ENCODE data around the gene ADIRF. TPM values are rescaled to one million over a fixed set of nuclear protein-coding genes. Genes with fewer than 3 reads are reported as not detected.

ADIRF gene
- total RNA-seq, 1 donor from 2014 or later, result 882 TPM

DNA sequence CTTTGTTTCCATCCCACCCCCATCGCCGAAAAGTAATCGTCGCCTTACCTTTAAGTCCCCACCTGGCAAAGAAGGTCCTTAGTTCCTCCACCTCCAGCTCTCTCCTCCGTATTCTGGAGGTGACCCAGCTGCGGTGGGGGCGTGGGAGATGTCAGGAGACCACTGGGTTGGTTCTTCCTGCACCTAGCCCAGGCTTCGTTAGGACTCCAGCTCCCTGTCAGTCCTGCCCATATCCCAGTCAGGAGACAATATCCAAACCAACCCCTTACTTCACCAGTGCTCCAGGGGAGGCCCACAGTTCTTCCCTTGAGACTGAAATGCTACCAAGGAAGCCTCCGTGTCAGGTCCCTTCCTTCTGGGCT lies 693 bp downstream of the ADIRF start:
- no peak for DNase-seq (ENCODE audit: low spot score in 2 of 2)
- H3K36me3 ChIP-seq, result no peaks in the 10 kb centered on the region

DNA sequence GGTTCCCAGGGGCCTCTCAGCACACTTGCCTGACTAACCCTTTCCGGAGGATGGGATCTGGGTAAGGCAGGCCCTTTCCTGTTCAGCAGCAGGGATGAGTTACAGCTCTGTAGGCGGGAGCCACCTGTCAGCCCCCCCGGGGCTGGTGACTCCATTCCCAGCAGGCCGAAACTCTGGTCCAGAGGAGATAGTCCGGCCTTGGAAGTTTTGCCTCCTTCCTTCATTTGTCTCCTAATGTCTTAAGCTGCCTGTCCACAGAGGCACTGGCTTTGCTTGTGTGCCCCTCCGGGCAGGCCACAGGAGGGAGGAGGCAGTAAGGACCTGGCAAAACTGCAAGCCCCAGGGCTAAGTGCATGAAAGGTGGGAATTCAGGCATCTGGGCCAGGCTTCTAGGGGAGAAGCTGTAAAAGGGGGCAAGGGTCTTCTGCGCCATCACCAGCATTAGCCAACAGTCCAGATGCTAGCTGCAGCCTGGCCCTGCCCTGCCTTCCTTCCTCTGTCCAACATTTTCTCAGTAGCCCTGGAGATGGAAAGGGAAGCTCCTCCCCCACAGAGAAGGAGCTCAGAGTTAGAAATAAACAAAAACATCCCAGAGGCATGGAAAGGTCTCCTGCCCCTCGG lies 1.2 kb downstream of the ADIRF start:
- DNase-seq (ENCODE audit: low spot score in 2 of 2), result peak in 1 of 2 donors; percentile 72
- H3K9me3 ChIP-seq, result no peaks in the 10 kb centered on the region
- H3K27me3 ChIP-seq, result no peaks in the 10 kb centered on the region
- intact Hi-C loops (cut with DNase I), result loop anchor here (1.0 to 5.0 kb wide), 2 partner anchors 126 to 212 kb away; partner anchors contain the start of genes BMPR1A and SHLD2
- peak overlapping the region; percentile 68 to 79 for H3K4me3 ChIP-seq
- H3K4me1 ChIP-seq, result peaks cover 16 to 41% of the 10 kb centered on the region in 2 donors
- no peaks in the 10 kb centered on the region for H3K36me3 ChIP-seq
- TF ChIP-seq, protein P1, sequence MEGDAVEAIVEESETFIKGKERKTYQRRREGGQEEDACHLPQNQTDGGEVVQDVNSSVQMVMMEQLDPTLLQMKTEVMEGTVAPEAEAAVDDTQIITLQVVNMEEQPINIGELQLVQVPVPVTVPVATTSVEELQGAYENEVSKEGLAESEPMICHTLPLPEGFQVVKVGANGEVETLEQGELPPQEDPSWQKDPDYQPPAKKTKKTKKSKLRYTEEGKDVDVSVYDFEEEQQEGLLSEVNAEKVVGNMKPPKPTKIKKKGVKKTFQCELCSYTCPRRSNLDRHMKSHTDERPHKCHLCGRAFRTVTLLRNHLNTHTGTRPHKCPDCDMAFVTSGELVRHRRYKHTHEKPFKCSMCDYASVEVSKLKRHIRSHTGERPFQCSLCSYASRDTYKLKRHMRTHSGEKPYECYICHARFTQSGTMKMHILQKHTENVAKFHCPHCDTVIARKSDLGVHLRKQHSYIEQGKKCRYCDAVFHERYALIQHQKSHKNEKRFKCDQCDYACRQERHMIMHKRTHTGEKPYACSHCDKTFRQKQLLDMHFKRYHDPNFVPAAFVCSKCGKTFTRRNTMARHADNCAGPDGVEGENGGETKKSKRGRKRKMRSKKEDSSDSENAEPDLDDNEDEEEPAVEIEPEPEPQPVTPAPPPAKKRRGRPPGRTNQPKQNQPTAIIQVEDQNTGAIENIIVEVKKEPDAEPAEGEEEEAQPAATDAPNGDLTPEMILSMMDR (IDR thresholded peaks at IDR 0.05), result no peak
- H3K27ac ChIP-seq, result peak overlapping the region; percentile 99 to 100

More for the DNA sequence above, 693 bp downstream of the ADIRF start:
- H3K4me1 ChIP-seq, result peaks cover 16 to 47% of the 10 kb centered on the region in 2 donors
- peak overlapping the region; percentile 99 to 100 for H3K27ac ChIP-seq
- peak overlapping the region; percentile 68 to 79 for H3K4me3 ChIP-seq
- intact Hi-C loops (cut with DNase I), result loop anchor here (5.0 kb wide), 1 partner anchor 212 kb away; the partner anchor contains the start of gene BMPR1A
- no peaks in the 10 kb centered on the region for H3K9me3 ChIP-seq
- TF ChIP-seq, protein P1 (IDR thresholded peaks at IDR 0.05), result no peak
- H3K27me3 ChIP-seq, result no peaks in the 10 kb centered on the region

DNA sequence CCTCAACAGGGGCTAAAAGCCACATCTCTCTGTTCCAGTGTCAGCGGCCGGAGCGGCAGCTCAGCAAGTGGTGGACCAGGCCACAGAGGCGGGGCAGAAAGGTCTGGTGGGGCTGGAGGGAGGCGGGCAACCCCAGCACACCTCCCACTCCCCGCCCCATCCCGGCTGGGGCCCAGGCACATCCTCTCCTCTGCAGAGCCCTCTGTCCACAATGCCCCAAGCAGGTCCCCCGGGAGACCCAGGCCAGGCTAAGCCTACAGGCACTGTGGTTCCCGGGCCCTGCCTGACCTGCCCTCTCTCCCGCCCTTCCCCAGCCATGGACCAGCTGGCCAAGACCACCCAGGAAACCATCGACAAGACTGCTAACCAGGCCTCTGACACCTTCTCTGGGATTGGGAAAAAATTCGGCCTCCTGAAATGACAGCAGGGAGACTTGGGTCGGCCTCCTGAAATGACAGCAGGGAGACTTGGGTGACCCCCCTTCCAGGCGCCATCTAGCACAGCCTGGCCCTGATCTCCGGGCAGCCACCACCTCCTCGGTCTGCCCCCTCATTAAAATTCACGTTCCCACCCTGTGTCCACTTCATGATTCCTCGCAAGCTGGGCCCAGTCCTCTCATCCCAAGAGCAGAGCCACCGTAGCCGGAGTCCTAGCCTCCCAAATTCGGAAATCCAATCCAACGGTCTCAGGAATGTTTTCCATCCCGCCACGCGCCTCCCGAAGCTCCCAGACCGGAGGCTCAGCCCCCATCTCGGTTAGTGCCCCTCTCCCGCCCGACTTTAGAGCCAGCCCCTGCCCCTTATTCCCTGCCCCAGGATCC lies 2.1 kb downstream of the ADIRF start:
- TF ChIP-seq, protein P1 (IDR thresholded peaks at IDR 0.05), result no peak

DNA sequence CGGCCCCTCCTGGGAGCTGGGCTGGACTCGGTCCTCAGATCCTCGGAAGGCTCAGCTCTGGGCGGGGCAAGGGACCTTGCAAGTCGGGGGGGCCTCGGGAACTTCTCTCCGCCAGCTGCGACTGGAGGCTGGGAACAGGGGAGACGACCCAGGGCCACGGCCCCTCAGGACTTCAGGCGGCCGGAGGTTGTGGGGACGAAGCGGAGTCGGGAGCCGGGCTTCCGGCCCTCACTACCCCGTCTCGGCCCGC lies 2.6 kb downstream of the ADIRF start:
- TF ChIP-seq, protein P1 (IDR thresholded peaks at IDR 0.05), result no peak
- intact Hi-C loops (cut with DNase I), result loop anchor here (1.0 kb wide), 1 partner anchor 124 kb away; the partner anchor contains the start of gene SHLD2
- peak overlapping the region; percentile 68 to 79 for H3K4me3 ChIP-seq
- H3K9me3 ChIP-seq, result no peaks in the 10 kb centered on the region
- H3K27ac ChIP-seq, result peak overlapping the region; percentile 99 to 100
- H3K36me3 ChIP-seq, result no peaks in the 10 kb centered on the region
- DNase-seq (ENCODE audit: low spot score in 2 of 2), result no peak
- no peaks in the 10 kb centered on the region for H3K27me3 ChIP-seq
- peaks cover 16 to 34% of the 10 kb centered on the region in 2 donors for H3K4me1 ChIP-seq

More for the DNA sequence above, 2.1 kb downstream of the ADIRF start:
- DNase-seq (ENCODE audit: low spot score in 2 of 2), result peak in 1 of 2 donors; percentile 93
- peaks cover 16 to 39% of the 10 kb centered on the region in 2 donors for H3K4me1 ChIP-seq
- H3K27ac ChIP-seq, result peak overlapping the region; percentile 99 to 100
- peak overlapping the region; percentile 68 to 79 for H3K4me3 ChIP-seq
- intact Hi-C loops (cut with DNase I), result loop anchor here (1.0 kb wide), 1 partner anchor 125 kb away; the partner anchor contains the start of gene SHLD2
- no peaks in the 10 kb centered on the region for H3K9me3 ChIP-seq
- no peaks in the 10 kb centered on the region for H3K36me3 ChIP-seq
- H3K27me3 ChIP-seq, result no peaks in the 10 kb centered on the region

DNA sequence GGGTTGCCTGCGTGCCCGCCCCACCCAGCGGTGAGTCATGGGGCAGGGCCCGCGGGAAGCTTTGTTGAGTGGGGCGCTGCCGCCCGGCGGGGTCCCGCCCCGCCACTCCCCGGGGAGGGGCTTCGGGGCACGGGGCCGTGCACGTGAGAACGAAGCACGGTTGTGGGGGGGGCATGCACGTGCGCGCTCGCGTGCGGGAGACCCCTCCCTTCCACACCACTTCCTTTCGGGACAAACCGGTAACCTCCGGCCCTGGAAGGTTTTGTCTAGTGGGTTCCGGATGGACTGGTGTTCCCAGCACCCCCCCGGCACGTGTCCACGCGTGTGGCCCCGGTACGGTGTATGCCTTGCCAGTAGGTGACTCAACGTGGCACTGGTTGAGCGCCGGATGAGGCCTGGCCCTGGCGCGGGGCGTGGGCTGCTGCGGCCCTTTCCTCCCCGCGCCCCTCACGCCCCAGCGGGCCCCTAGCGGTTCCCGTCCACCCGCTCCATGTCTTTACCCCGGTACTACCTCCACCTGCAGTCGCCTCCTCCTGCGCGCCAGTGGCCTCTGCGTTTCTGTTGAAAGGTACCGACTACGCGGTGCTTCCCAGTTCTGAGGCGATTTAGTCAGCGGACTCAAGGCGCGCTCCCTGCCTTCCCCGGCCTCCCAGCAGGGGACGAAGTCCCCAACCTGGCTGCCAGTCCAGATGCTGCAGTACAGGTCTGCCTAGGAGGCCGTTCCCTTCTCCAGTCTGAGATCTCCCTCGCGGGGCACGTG lies 3.1 kb downstream of the ADIRF start:
- TF ChIP-seq, protein P1 (IDR thresholded peaks at IDR 0.05), result peak in 2 of 3 experiments; percentile 12 to 39
- intact Hi-C loops (cut with DNase I), result no loop called here

More for the DNA sequence above, 3.1 kb downstream of the ADIRF start:
- Histone ChIP-seq H3K36me3 (no peaks in the 10 kb centered on the region), H3K27me3 (no peaks in the 10 kb centered on the region), H3K9me3 (no peaks in the 10 kb centered on the region), H3K4me1 (peaks cover 16 to 29% of the 10 kb centered on the region in 2 donors), H3K27ac (peak overlapping the region; percentile 99 to 100), H3K4me3 (peak overlapping the region; percentile 68 to 79)
- DNase-seq (ENCODE audit: low spot score in 2 of 2), result peak; percentile 74 to 96
